ENCODE measurements around the gene CPED1. TPM values are rescaled to one million over a fixed set of nuclear protein-coding genes. Genes with fewer than 3 reads are reported as not detected.

The CPED1 gene
- total and polyA plus RNA-seq, 9 donors: 6.6 to 26.6 (median 10.8) TPM

DNA sequence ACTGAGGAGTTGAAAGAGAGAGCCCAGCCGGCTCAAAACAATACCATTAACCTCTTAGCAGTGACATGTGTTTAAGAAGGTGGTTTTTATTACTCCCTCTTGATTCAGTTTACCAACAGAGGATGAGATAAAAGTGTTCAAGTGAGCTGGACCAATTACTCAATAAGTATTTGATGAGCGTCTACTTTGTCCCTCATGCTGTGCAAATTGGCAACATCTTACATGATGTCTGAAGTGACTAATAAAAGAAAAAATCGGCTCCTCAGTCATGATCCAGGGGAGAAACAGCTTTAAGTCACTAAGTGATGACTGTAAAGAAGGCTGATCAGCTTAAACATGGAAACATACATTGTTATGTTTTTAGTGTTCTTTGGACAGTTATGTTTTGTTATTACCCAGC lies 348.1 kb downstream of the CPED1 start:
- peaks cover 2% of the 10 kb centered on the region for H3K27me3 ChIP-seq (ENCODE audit: control insufficient read depth, insufficient read depth, low read length)
- no peak overlapping the region for H3K27ac ChIP-seq (ENCODE audit: low read length)
- H3K4me1 ChIP-seq (ENCODE audit: control insufficient read depth, insufficient read depth, low read length): no peaks in the 10 kb centered on the region
- DNase-seq: no peak
- no peaks in the 10 kb centered on the region for H3K9me3 ChIP-seq (replicated peaks; ENCODE audit: control insufficient read depth, low read depth, low read length)
- WGBS (ENCODE audit: insufficient coverage): 58% methylated on average over 2 of the region's 3 CpGs
- H3K4me3 ChIP-seq (ENCODE audit: low read length): no peak overlapping the region
- no peaks in the 10 kb centered on the region for H3K36me3 ChIP-seq (ENCODE audit: control insufficient read depth, insufficient read depth, low read length)

DNA sequence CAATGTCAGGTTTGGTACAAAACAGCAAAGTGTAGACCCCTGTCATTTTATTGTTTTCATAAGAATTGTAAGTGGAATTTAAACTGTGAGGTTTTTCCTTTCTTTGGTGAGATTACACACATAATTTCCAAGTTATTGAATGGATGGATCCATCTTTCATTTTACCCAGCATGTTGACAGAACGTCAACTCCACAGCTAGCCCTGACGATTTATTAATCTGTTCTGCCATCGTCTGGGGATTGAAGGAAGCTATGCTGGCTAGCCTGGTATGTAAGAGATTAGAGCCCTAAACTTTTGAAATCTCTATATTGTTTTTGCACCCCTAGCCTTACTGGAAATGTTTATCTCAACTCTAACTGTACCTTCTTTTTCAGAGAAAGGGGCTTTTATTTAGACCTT lies 348.9 kb downstream of the CPED1 start:
- Histone ChIP-seq H3K4me1 (ENCODE audit: control insufficient read depth, insufficient read depth, low read length) (no peaks in the 10 kb centered on the region), H3K27ac (ENCODE audit: low read length) (no peak overlapping the region), H3K4me3 (ENCODE audit: low read length) (no peak overlapping the region), H3K27me3 (ENCODE audit: control insufficient read depth, insufficient read depth, low read length) (no peaks in the 10 kb centered on the region), H3K9me3 (replicated peaks; ENCODE audit: control insufficient read depth, low read depth, low read length) (no peaks in the 10 kb centered on the region), H3K36me3 (ENCODE audit: control insufficient read depth, insufficient read depth, low read length) (peaks cover 2% of the 10 kb centered on the region)
- WGBS (ENCODE audit: insufficient coverage): no CpG with 5 or more reads among the region's 3 CpGs
- peak; percentile 26 for DNase-seq

DNA sequence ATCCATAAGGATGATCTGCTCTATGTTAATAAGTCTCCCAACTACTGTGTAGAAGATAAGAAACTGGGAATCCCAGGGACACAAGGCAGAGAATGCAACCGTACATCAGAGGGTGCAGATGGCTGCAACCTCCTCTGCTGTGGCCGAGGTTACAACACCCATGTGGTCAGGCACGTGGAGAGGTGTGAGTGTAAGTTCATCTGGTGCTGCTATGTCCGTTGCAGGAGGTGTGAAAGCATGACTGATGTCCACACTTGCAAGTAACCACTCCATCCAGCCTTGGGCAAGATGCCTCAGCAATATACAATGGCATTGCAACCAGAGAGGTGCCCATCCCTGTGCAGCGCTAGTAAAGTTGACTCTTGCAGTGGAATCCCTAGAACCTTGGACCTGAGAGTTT lies 350.6 kb downstream of the CPED1 start:
- Histone ChIP-seq H3K9me3 (replicated peaks; ENCODE audit: control insufficient read depth, low read depth, low read length) (no peaks in the 10 kb centered on the region), H3K36me3 (ENCODE audit: control insufficient read depth, insufficient read depth, low read length) (peaks cover 4% of the 10 kb centered on the region), H3K27ac (ENCODE audit: low read length) (no peak overlapping the region), H3K27me3 (ENCODE audit: control insufficient read depth, insufficient read depth, low read length) (no peaks in the 10 kb centered on the region), H3K4me1 (ENCODE audit: control insufficient read depth, insufficient read depth, low read length) (no peaks in the 10 kb centered on the region), H3K4me3 (ENCODE audit: low read length) (no peak overlapping the region)
- DNase-seq: no peak
- no CpG with 5 or more reads among the region's 5 CpGs for WGBS (ENCODE audit: insufficient coverage)

DNA sequence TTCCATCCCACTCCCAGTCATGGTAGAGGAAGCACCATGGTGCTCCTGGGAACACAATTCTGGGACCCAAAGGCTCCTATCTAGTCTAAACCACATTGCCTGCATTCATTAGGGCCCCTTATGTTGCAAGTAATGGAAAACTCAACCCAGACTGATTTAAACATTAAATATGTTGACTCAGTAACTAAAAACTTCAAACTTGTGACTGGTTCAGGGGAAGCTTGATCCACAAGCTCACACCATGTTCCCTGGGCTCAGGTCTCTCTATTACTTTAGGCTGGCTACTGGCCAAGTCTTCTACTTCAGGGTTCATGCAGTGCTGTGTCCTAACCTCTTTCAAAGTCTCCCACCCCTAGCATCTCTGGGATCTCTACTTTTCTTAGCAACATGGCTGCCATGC lies 353.4 kb downstream of the CPED1 start:
- H3K27me3 ChIP-seq (ENCODE audit: control insufficient read depth, insufficient read depth, low read length): no peaks in the 10 kb centered on the region
- no peak overlapping the region for H3K4me3 ChIP-seq (ENCODE audit: low read length)
- no peaks in the 10 kb centered on the region for H3K4me1 ChIP-seq (ENCODE audit: control insufficient read depth, insufficient read depth, low read length)
- DNase-seq: no peak
- H3K9me3 ChIP-seq (replicated peaks; ENCODE audit: control insufficient read depth, low read depth, low read length): no peaks in the 10 kb centered on the region
- peaks cover 8% of the 10 kb centered on the region for H3K36me3 ChIP-seq (ENCODE audit: control insufficient read depth, insufficient read depth, low read length)
- no peak overlapping the region for H3K27ac ChIP-seq (ENCODE audit: low read length)

DNA sequence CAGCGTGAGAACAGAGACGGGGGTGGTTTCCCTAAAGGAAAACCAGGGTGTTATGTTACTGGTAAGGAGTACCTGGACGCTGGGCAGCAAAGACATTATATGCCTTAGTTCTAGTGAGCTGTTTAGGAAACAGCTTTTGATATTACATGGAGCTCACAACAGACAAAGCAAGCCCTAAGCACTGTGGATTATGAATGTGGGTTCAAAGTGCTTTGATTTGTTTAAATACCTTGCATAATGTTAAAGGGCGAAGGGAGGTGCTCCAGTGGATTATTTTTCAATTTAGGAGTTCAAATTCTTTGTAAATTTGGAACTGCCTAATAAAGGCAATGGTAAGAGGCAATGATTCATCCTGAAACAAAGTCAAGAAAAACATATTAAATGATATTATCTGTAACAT lies 354.1 kb downstream of the CPED1 start:
- H3K36me3 ChIP-seq (ENCODE audit: control insufficient read depth, insufficient read depth, low read length): peaks cover 12% of the 10 kb centered on the region
- no peaks in the 10 kb centered on the region for H3K9me3 ChIP-seq (replicated peaks; ENCODE audit: control insufficient read depth, low read depth, low read length)
- H3K4me3 ChIP-seq (ENCODE audit: low read length): no peak overlapping the region
- no peak for DNase-seq
- no peaks in the 10 kb centered on the region for H3K4me1 ChIP-seq (ENCODE audit: control insufficient read depth, insufficient read depth, low read length)
- H3K27ac ChIP-seq (ENCODE audit: low read length): no peak overlapping the region
- H3K27me3 ChIP-seq (ENCODE audit: control insufficient read depth, insufficient read depth, low read length): no peaks in the 10 kb centered on the region
- WGBS (ENCODE audit: insufficient coverage): 60% methylated on average over 3 of the region's 4 CpGs

DNA sequence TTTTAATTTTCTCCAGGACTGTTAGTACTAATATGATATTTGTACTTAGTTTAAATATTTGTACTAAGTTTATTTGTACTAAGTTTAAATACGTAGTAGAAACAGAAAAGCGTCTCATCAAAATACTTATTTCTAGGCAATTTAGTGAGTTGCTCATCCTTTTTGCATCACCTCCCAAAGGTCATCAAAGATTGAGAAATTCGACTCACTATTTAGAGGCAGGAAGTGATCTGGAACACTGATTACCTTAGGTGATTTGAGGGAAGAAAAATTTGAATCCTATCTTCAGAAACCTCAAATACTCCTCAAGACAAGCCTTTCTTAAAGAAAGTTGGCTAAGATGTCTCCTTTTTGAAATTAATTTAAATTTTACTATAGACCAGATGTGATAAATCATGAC lies 354.8 kb downstream of the CPED1 start:
- Histone ChIP-seq H3K9me3 (replicated peaks; ENCODE audit: control insufficient read depth, low read depth, low read length) (no peaks in the 10 kb centered on the region), H3K27me3 (ENCODE audit: control insufficient read depth, insufficient read depth, low read length) (no peaks in the 10 kb centered on the region), H3K36me3 (ENCODE audit: control insufficient read depth, insufficient read depth, low read length) (peaks cover 12% of the 10 kb centered on the region), H3K4me1 (ENCODE audit: control insufficient read depth, insufficient read depth, low read length) (no peaks in the 10 kb centered on the region), H3K27ac (ENCODE audit: low read length) (no peak overlapping the region), H3K4me3 (ENCODE audit: low read length) (no peak overlapping the region)
- WGBS (ENCODE audit: insufficient coverage): no CpG with 5 or more reads among the region's 3 CpGs
- DNase-seq: no peak

DNA sequence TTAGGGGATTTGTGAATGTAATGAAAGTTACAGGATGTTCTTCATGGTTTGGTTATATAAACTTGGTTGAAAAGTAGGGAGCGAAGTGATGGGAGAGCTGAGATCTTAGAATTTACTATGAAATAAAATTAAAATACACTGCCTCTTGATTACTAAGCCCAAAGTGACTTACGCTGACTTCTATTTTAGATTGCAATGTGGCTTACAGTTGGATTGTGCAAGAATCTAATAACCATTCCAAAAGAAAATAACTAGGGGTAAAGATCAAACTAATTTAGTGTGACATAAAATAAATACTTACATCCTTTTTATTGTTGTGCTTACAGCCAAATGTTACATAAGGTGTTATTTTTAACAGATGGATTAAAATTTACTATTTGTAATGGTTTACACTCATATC lies 355.6 kb downstream of the CPED1 start:
- no peak for DNase-seq
- Histone ChIP-seq H3K27ac (ENCODE audit: low read length) (no peak overlapping the region), H3K36me3 (ENCODE audit: control insufficient read depth, insufficient read depth, low read length) (peaks cover 12% of the 10 kb centered on the region), H3K27me3 (ENCODE audit: control insufficient read depth, insufficient read depth, low read length) (no peaks in the 10 kb centered on the region), H3K9me3 (replicated peaks; ENCODE audit: control insufficient read depth, low read depth, low read length) (no peaks in the 10 kb centered on the region), H3K4me1 (ENCODE audit: control insufficient read depth, insufficient read depth, low read length) (no peaks in the 10 kb centered on the region), H3K4me3 (ENCODE audit: low read length) (no peak overlapping the region)
- no CpG with 5 or more reads among the region's 2 CpGs for WGBS (ENCODE audit: insufficient coverage)

DNA sequence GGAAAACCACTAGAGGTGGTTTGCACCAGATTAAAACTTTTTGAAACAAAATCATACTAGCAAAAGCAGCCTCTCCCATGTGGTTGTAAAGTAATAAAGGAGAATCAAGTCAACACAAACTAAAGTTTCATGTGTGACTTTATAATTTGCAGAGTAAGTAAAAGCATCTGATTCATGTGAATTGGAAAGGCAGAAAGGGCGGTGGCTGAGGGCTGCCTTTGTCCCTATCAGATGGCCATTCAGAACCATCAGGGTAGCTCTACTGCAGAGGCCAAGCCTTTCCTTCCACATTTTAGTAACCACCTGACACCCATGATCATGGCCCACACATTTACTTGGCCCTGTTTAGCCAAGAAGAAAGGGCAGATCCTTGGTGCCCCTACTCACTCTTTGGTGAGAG lies 356.0 kb downstream of the CPED1 start:
- Histone ChIP-seq H3K4me3 (ENCODE audit: low read length) (no peak overlapping the region), H3K9me3 (replicated peaks; ENCODE audit: control insufficient read depth, low read depth, low read length) (no peaks in the 10 kb centered on the region), H3K27ac (ENCODE audit: low read length) (no peak overlapping the region), H3K4me1 (ENCODE audit: control insufficient read depth, insufficient read depth, low read length) (no peaks in the 10 kb centered on the region), H3K36me3 (ENCODE audit: control insufficient read depth, insufficient read depth, low read length) (peaks cover 12% of the 10 kb centered on the region), H3K27me3 (ENCODE audit: control insufficient read depth, insufficient read depth, low read length) (no peaks in the 10 kb centered on the region)
- WGBS (ENCODE audit: insufficient coverage): no CpG with 5 or more reads among the region's 1 CpG
- DNase-seq: no peak

Other genes with a start within 250 kb of the CPED1 start
- gene TSPAN12, start 130.6 kb upstream of the CPED1 start, total RNA-seq: 46.0 TPM
- gene TSPAN12, start 130.6 kb upstream of the CPED1 start, polyA plus RNA-seq (ENCODE audit: insufficient read depth in 1 of 8, insufficient read length in 8 of 8, low replicate concordance in 1 of 8): 10 to 100 TPM; 57.1 to 82.6 (median 73.9) TPM
- 16.4 TPM for gene ING3, start 37.9 kb upstream of the CPED1 start, total RNA-seq
- 10 to 100 TPM; 13.4 to 19.1 (median 16.4) TPM for gene ING3, start 37.9 kb upstream of the CPED1 start, polyA plus RNA-seq (ENCODE audit: insufficient read depth in 1 of 8, insufficient read length in 8 of 8, low replicate concordance in 1 of 8)